Upper lobe of right lung (tissue), 1 donor: ENCODE measurements around the gene SPCS1. TPM values are rescaled to one million over a fixed set of nuclear protein-coding genes. Genes with fewer than 3 reads are reported as not detected.
"Not testable (repeated sequence)": the region's sequence is repeated elsewhere in the genome, so short reads cannot be mapped to it uniquely, and the experiment has no call there.

ENCODE experiments used
- ATAC-seq: fragments of 200-7000 bp; cut with Tn5 transposase; one replicate; pipeline ENCODE4 v1.9.1; 2020; ENCODE audit warnings: mild to moderate bottlenecking, moderate library complexity
- DNase-seq: peaks from one replicate; pipeline ENCODE4 v3.0.0-alpha.2; 2020
- H3K27ac ChIP-seq: fragments of 200-600 bp; one replicate; pipeline ENCODE4 v1.8.0; 2022
- H3K27me3 ChIP-seq: fragments of 200-600 bp; one replicate; pipeline ENCODE4 v1.8.0; 2022; ENCODE audit warnings: mild to moderate bottlenecking
- H3K36me3 ChIP-seq: fragments of 200-600 bp; one replicate; pipeline ENCODE4 v1.8.0; 2022
- H3K4me1 ChIP-seq: fragments of 200-600 bp; one replicate; pipeline ENCODE4 v1.8.0; 2022
- H3K4me3 ChIP-seq: fragments of 200-600 bp; one replicate; pipeline ENCODE4 v1.8.0; 2022; ENCODE audit warnings: mild to moderate bottlenecking
- H3K9me3 ChIP-seq: fragments of 200-600 bp; one replicate; pipeline ENCODE4 v1.8.0; 2022
- intact Hi-C: fragments of 100-400 bp; cut with DNase I; formaldehyde crosslinking; loops from one replicate; pipeline ENCODE4 v1.11.0; 2022
- total RNA-seq: library from RNA; stranded (reverse); fragmentation: NEBNext Ultra II Directional; extraction: Animal tissue kit (Norgen Biotek cat#: 25700); gene quantifications from one replicate; pipeline ENCODE4 v1.2.1, GENCODE V29; 2021
- TF ChIP-seq, protein P1 (sequence below): fragments of 200-600 bp; IDR thresholded peaks from one replicate; pipeline ENCODE4 v1.8.0; 2022; ENCODE audit warnings: antibody characterized with exemption
- donor health status: DM: no; HTN: yes; CAD: no; lungs with severe emphysema.

The SPCS1 gene
- total RNA-seq, 1 donor from 2014 or later: 76.0 TPM

DNA sequence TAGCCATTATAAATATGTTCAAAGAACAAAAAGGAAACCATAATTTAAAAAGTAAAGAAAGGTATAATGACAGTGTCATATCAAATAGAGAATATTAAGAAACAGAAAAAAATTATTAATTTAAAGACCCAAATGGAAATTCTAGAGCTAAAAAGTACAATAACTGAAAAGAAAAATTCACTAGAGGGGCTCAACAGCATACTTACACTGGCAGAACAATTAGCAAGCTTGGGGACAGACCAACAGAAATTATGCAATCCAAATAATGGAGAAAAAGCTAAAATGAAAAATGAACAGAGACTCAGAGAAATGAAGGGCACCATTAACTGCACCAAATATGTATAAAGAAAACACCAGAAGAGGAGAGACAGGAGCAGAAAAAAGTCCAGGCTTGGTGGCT is 13.7 kb downstream of the SPCS1 start:
- ATAC-seq: no peak
- no peak overlapping the region for H3K4me3 ChIP-seq
- intact Hi-C loops: no loop called here
- H3K36me3 ChIP-seq: no peaks in the 10 kb centered on the region
- H3K27ac ChIP-seq: no peak overlapping the region
- DNase-seq: no peak
- H3K27me3 ChIP-seq: no peaks in the 10 kb centered on the region
- TF ChIP-seq, protein P1, sequence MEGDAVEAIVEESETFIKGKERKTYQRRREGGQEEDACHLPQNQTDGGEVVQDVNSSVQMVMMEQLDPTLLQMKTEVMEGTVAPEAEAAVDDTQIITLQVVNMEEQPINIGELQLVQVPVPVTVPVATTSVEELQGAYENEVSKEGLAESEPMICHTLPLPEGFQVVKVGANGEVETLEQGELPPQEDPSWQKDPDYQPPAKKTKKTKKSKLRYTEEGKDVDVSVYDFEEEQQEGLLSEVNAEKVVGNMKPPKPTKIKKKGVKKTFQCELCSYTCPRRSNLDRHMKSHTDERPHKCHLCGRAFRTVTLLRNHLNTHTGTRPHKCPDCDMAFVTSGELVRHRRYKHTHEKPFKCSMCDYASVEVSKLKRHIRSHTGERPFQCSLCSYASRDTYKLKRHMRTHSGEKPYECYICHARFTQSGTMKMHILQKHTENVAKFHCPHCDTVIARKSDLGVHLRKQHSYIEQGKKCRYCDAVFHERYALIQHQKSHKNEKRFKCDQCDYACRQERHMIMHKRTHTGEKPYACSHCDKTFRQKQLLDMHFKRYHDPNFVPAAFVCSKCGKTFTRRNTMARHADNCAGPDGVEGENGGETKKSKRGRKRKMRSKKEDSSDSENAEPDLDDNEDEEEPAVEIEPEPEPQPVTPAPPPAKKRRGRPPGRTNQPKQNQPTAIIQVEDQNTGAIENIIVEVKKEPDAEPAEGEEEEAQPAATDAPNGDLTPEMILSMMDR: no peak
- H3K9me3 ChIP-seq: no peaks in the 10 kb centered on the region
- H3K4me1 ChIP-seq: peaks cover 3% of the 10 kb centered on the region

DNA sequence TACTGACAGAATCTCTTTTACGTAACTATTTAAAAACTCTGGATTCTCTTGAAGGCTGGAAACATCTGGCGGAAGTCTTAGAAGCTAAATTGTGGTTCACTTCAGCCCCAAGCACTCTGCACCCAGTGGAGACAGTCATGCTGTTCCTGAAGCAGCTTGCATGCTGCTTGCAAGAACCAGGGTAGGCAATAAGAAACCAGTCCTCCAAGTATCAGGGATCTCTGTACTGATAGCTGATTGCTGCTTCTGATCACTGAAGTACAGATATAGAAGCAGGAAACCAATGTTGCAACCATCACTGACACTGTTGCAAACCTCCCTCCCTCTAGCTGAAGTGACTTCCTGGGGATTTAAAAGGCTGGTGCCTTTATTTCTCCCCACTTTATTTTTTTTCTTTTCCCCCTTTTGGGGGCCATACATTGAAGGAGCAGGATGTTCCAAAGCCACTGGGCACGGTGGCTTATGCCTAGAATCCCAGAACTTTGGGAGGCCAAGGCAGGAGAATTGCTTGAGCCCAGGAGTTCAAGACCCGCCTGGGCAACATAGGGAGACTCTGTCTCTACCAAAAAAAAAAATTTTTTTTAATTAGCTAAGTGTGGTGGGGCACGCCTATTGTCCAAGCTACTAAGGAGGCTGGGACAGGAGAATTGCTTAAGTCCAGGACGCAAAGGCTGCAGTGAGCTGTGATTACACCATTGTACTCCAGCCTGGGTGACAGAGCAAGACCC is 15.3 kb downstream of the SPCS1 start:
- intact Hi-C loops: no loop called here
- H3K4me1 ChIP-seq: peaks cover 3% of the 10 kb centered on the region
- no peak overlapping the region for H3K27ac ChIP-seq
- no peak overlapping the region for H3K4me3 ChIP-seq
- H3K27me3 ChIP-seq: no peaks in the 10 kb centered on the region
- H3K36me3 ChIP-seq: no peaks in the 10 kb centered on the region
- DNase-seq (no peak), ATAC-seq (peak; percentile 66)
- TF ChIP-seq, protein P1: no peak
- no peaks in the 10 kb centered on the region for H3K9me3 ChIP-seq

- no peak for ATAC-seq
- H3K36me3 ChIP-seq: no peaks in the 10 kb centered on the region
- intact Hi-C loops: no loop called here
- H3K27me3 ChIP-seq: no peaks in the 10 kb centered on the region
- H3K4me1 ChIP-seq: peaks cover 3% of the 10 kb centered on the region
- no peak overlapping the region for H3K27ac ChIP-seq
- no peaks in the 10 kb centered on the region for H3K9me3 ChIP-seq
- DNase-seq: no peak
- no peak overlapping the region for H3K4me3 ChIP-seq
- TF ChIP-seq, protein P1: no peak
These were observed 15.8 kb downstream of the SPCS1 start for GRCh38 chr3:52721730-52722008.

DNA sequence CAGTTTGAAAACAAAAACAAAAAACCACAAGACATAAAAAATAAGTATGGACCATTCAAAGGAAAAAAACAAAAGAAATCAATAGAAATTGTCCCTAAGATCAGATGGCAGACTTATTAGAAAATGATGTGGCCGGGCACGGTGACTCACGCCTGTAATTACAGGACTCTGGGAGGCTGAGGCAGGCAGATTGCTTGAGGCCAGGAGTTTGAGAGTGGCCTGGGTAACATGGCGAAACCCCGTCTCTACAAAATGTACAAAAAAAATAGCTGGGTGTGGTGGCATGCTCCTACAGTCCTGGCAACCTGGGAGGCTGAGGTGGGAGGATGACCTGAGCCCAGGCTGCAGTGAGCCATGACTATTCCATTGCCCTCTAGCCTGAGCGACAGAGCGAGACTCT is 16.6 kb downstream of the SPCS1 start:
- no peak overlapping the region for H3K4me3 ChIP-seq
- H3K4me1 ChIP-seq: peaks cover 3% of the 10 kb centered on the region
- TF ChIP-seq, protein P1: no peak
- H3K27me3 ChIP-seq: no peaks in the 10 kb centered on the region
- no peak overlapping the region for H3K27ac ChIP-seq
- intact Hi-C loops: no loop called here
- no peaks in the 10 kb centered on the region for H3K36me3 ChIP-seq
- DNase-seq (no peak), ATAC-seq (no peak)
- H3K9me3 ChIP-seq: no peaks in the 10 kb centered on the region

DNA sequence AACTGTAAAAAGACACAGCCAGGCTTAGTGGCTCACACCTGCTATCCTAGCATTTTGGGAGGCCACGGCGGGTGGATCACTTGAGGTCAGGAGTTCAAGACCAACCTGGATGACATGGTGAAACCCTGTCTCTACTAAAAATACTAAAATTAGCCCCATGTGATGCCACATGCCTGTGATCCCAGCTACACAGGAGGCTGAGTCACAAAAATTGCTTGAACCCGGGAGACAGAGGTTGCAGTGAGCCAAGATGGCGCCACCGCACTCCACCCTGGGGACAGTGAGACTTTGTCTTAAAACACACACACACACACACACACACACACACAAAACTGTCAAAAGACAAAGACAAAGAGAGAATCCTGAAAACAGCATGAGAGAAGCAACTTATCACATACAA is 18.0 kb downstream of the SPCS1 start:
- DNase-seq: no peak
- intact Hi-C loops: no loop called here
- H3K27me3 ChIP-seq: no peaks in the 10 kb centered on the region
- no peak overlapping the region for H3K27ac ChIP-seq
- ATAC-seq: no peak
- no peaks in the 10 kb centered on the region for H3K9me3 ChIP-seq
- no peak overlapping the region for H3K4me3 ChIP-seq
- TF ChIP-seq, protein P1: no peak
- H3K4me1 ChIP-seq: peaks cover 3% of the 10 kb centered on the region
- no peaks in the 10 kb centered on the region for H3K36me3 ChIP-seq

DNA sequence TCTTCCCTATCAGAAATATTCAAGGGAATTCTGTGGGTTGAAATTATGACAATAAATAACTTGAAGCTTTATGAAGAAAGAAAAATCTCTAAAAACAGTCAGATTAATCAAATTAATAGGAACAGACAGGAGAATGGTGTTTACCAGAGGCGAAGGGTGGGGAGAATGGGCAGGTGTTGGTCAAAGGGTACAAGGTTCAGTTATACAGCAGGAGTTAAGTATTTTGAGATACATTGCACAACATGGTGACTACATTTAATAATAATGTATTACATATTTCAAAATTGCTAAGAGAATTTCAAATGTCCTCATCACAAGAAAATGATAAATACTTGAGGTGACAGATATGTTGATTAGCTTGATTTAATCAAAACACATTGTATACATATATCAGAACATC is 18.6 kb downstream of the SPCS1 start:
- TF ChIP-seq, protein P1: no peak
- DNase-seq: no peak
- no peak overlapping the region for H3K27ac ChIP-seq
- no peaks in the 10 kb centered on the region for H3K9me3 ChIP-seq
- no peak overlapping the region for H3K4me3 ChIP-seq
- intact Hi-C loops: no loop called here
- no peaks in the 10 kb centered on the region for H3K27me3 ChIP-seq
- no peaks in the 10 kb centered on the region for H3K36me3 ChIP-seq
- H3K4me1 ChIP-seq: peaks cover 3% of the 10 kb centered on the region
- ATAC-seq: no peak

DNA sequence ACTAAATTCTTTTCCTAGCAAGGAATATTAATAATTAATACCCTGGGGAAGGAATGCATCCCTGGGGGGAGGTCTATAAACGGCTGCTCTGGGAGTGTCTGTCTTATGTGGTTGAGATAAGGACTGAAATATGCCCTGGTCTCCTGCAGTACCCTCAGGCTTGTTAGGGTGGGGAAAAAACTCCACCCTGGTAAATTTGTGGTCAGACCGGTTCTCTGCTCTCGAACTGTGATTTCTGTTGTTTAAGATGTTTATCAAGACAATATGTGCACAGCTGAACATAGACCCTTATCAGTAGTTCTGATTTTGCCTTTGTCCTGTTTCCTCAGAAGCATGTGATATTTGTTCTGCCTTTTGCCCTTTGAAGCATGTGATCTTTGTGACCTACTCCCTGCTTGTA is 22.8 kb downstream of the SPCS1 start:
- H3K4me1 ChIP-seq, H3K27me3 ChIP-seq, H3K27ac ChIP-seq, DNase-seq, H3K4me3 ChIP-seq, H3K9me3 ChIP-seq, intact Hi-C loops, ATAC-seq: not testable (repeated sequence)
- peaks cover 24% of the 10 kb centered on the region for H3K36me3 ChIP-seq
